ENCODE results near the gene TRAF3.
"Not testable (repeated sequence)": the region's sequence is repeated elsewhere in the genome, so short reads cannot be mapped to it uniquely, and the experiment has no call there.

The TRAF3 gene

GRCh38 chr14:102923925-102924486 lies 146.8 kb downstream of the TRAF3 start:
- DNase-seq (ENCODE audit: low read depth): no peak

DNA sequence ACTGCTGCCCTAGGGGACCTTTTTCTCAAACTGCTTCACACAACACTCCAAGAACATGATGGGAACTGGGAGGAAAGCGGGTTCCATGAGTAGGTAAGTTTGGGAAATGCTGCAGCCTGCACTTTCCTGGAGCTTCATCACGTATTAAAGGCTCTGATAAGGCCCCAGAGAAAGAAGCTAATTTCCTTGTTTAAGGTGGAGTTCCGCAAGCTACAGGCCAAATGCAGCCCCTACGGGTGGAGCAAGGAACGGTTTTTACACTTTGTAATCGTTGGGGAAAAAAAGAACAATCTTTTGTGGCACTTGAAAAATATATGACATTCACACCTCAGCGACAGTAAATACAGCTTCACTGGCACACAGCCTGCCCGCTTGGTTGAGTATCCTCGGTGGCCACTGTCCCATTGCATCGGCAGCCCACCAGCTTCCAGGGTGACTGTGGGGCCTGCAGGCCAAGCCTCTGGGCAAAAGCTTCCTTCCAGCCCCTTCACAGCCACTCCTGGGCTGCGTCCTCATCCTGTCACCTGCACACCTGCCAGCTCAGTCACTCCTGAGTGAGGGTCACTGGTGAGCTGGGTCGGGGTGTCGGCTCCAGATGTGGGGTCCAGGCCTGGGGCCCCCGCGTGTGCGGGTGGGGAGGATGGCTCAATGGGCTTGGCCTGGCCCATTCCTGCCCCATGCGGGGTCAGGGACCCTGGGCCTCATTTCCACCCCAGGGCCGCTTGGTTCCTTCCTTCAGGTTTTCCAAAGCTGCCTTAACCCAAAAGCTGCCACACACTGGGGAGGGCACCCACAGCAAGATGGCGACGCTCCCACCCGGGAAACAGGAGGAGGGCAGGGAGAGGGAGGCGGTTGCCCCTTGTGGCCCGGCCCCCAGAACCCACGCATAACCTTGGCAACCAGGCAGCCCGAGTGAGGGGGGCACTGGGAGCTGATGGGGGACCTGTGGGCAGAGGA lies 147.7 kb downstream of the TRAF3 start:
- no peak for DNase-seq (ENCODE audit: low read depth)

DNA sequence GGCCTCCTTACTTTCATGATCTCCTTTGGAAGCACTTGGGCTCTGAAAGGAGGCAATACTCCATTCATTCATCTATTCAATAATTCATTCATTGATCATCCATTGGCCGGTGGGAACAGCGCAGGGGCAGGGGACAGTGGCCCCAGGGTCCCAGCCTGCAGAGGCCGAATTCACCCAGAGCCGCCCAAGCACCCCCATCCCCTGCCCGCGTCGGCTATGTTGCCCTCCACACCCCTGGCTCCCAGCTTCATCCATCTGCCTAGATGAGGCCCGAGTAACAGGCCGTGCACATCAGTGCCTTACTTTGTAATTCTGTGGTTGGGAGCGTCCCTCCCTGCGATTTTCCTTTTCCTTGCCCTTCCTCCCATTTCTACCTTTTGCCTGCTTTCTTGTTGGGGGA lies 148.4 kb downstream of the TRAF3 start:
- DNase-seq (ENCODE audit: low read depth): no peak

GRCh38 chr14:102926104-102926503 lies 148.9 kb downstream of the TRAF3 start:
- no peak for DNase-seq (ENCODE audit: low read depth)

DNA sequence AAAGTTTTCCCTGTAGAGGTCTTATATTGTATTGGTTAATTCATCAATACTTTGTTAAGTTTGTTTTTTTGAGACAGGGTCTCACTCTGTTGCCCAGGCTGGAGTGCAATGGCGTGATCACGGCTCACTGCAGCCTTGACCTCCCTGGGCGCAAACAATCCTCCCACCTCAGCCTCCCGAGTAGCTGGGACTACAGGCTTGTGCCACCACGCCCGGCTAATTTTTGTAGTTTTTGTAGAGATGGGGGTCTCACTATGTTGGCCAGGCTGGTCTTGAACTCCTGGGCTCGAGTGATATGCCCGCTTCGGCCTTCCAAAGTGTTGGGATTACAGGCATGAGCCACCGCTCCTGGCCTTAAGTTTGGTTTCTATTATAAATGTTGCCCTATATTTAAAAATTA lies 149.6 kb downstream of the TRAF3 start:
- not testable (repeated sequence) for DNase-seq (ENCODE audit: low read depth)

- no peak for DNase-seq (ENCODE audit: low read depth)
Measured at GRCh38 chr14:102927346-102927877, 150.2 kb downstream of the TRAF3 start.

DNA sequence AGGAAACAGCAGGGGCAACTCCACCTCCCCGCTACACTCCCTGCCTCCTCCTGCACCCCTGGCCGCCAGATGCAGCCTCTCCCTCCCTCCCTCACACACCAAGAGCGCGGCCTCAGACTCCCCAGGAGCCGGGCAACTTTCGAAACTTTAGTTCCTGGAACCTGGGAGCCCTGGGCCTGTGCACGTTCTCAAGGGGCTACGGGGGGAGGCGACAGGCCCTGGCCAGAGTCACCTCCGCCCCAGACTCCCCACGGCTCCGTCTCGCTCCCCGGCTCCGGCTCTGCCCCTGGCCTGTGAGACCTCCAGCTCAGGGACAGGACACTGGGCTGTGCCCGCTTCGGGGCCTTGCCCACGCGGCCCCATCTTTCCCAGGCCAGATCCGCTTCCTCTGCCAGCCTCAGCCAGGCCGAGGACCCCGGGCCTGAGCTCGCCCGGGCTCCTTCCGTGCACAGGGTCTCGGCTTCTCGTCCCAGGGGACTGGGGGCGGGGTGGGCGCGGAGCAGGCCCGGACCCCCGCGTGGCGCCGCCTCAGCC lies 150.7 kb downstream of the TRAF3 start:
- no peak for DNase-seq (ENCODE audit: low read depth)

DNA sequence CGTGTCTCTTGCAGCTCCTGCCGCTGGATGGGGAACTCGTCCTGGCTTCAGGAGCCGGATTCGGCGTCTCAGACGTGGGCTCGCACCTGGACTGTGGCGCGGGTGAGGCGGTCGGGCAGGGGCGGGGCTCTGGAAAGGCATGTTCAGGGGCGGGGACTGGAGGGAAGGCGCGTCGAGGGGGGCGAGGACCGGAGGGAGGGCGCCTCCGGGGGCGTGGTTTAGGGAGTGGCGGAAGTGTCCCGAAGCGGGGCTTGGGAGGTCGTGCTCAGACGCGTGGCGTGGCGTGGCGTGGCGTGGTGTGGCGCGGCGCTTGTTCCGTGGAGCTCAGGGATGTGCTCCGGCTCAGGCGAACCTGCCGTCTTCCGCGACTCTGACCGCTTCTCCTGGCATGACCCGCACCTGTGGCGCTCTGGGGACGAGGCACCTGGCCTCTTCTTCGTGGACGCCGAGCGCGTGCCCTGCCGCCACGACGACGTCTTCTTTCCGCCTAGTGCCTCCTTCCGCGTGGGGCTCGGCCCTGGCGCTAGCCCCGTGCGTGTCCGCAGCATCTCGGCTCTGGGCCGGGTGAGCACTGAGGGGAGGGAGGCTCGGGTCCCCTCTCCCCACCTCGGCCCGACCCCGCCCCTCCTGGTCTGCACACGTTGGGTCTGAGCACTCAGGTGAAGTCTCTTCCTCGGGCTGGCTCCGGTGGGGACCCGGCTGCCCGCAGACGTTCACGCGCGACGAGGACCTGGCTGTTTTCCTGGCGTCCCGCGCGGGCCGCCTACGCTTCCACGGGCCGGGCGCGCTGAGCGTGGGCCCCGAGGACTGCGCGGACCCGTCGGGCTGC lies 151.4 kb downstream of the TRAF3 start:
- DNase-seq (ENCODE audit: low read depth): no peak

DNA sequence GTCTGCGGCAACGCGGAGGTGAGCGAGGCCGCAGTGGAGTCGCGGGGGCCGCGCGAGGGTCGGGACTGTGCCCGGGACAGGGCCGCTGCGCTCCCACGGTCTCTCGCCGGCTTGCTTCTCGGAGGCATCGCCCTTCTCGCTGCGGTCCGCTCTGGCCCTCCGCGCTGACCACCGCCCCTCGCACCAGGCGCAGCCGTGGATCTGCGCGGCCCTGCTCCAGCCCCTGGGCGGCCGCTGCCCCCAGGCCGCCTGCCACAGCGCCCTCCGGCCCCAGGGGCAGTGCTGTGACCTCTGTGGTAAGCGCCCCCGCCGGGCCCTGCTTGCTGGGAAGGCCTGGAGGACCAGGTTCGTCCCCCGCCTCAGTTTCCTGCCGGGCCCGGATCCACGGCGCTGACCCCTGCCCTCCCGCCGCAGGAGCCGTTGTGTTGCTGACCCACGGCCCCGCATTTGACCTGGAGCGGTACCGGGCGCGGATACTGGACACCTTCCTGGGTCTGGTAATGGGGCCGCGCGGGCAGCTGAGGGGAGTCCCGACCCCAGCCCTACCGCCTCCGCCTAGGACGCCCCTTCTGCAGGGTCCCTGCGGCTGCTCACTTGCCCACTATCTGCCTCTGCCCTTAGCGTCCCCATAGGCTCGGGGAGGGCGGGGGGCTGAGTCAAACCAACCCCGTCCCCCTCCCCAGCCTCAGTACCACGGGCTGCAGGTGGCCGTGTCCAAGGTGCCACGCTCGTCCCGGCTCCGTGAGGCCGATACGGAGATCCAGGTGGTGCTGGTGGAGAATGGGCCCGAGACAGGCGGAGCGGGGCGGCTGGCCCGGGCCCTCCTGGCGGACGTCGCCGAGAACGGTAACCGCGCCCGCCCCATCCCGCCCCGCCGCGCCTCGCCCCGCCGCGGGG lies 152.2 kb downstream of the TRAF3 start:
- DNase-seq (ENCODE audit: low read depth): no peak

DNA sequence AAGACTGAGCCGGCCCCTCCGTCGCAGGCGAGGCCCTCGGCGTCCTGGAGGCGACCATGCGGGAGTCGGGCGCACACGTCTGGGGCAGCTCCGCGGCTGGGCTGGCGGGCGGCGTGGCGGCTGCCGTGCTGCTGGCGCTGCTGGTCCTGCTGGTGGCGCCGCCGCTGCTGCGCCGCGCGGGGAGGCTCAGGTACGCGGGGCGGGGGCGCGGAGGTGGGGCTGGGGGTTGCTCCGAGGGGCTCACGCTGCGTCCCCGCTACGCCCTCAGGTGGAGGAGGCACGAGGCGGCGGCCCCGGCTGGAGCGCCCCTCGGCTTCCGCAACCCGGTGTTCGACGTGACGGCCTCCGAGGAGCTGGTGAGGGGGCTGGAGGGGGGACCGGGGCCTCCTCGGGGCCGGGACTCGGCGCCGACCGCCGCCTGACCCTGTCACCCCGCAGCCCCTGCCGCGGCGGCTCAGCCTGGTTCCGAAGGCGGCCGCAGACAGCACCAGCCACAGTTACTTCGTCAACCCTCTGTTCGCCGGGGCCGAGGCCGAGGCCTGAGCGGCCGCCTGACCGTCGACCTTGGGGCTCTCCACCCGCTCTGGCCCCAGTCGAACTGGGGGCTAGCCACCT lies 153.0 kb downstream of the TRAF3 start:
- DNase-seq (ENCODE audit: low read depth): no peak

DNA sequence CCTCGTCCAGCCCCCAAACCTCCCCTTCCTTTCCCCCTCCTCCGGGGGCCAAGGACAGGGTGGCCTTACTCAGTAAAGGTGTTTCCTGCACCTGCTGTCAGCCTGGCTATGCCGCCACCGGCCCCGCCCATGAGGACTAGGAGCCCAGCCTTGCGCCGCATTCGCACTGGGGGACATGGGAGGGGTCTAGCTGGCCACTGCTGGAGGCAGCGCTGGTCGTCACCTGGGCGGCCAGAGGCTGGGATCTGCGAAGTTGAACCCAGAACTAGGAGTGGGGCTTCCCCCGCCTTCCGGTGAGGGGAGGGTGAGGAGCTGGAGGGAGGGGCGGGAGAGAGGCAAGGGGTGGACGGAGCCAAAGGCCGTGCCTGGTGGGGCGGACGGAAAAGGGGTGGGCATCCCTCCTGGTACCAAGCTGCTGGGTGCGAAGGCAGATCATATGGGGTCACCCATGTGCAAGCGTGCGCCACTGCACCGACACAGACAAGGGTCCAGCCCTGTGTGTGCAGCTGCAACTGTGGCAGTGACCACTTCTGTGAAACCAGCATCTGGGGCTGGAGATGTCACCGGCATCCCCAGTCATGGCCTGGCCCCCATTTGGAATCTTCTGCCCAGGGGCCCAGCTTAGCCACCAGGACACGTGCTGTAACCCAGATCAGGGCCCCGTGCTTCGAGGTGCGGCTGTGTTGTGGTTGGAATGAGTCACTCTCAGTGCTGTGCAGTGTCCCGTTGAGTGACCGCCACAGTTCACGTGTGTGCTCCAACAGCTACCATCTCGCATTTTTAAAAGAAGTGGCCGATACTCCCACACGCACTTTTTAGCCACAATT lies 153.7 kb downstream of the TRAF3 start:
- DNase-seq (ENCODE audit: low read depth): no peak

- no peak for DNase-seq (ENCODE audit: low read depth)
Measured at GRCh38 chr14:102931580-102932285, 154.5 kb downstream of the TRAF3 start.

DNA sequence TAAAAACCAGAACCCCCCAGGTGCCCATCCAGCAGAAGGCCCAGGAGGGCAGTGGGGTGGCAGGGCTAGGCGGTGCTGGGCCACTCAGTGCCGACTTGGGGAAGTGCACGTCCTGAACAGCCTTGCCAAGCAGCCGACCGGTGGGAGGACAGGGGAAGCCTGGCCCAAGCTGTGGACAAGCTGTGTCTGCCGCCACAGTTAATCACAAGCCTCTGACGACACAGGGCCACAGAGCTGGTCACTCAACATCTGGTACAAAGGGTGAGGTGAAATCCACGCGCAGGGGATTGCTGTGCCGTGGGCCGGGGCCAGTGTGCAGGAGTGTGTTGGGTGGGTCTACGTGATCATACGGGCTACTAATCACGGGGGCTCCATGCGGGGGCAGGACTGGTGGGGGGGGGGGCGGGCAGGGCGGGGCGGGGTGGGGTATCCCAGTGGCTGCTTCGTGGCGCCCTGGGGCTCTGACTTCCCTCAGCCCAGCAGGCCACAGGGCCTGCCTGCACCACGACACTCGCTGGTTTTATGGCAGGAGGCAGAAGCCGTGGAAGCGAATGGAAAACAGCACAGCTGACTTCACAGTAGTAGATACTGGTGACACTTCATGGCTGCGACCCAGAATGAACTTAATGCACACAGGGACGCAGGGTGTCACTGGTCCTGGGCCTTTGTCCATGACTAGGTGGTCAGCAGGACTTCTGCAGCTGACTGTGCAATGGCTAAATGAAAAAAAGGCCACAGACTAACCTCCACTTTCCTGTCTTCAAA lies 155.4 kb downstream of the TRAF3 start:
- no peak for DNase-seq (ENCODE audit: low read depth)

- DNase-seq (ENCODE audit: low read depth): no peak
Measured at GRCh38 chr14:102933618-102934231, 156.5 kb downstream of the TRAF3 start.

- no peak for DNase-seq (ENCODE audit: low read depth)
Measured at GRCh38 chr14:102935756-102936155, 158.5 kb downstream of the TRAF3 start.

GRCh38 chr14:102937331-102938175 lies 160.3 kb downstream of the TRAF3 start:
- DNase-seq (ENCODE audit: low read depth): no peak

- no peak for DNase-seq (ENCODE audit: low read depth)
Measured at GRCh38 chr14:102938191-102938590, 160.9 kb downstream of the TRAF3 start.
